Measurements from ENCODE around the gene LRBA. TPM values are rescaled to one million over a fixed set of nuclear protein-coding genes. Genes with fewer than 3 reads are reported as not detected.
"Not testable (repeated sequence)": the region's sequence is repeated elsewhere in the genome, so short reads cannot be mapped to it uniquely, and the experiment has no call there.

Gene LRBA, protein sequence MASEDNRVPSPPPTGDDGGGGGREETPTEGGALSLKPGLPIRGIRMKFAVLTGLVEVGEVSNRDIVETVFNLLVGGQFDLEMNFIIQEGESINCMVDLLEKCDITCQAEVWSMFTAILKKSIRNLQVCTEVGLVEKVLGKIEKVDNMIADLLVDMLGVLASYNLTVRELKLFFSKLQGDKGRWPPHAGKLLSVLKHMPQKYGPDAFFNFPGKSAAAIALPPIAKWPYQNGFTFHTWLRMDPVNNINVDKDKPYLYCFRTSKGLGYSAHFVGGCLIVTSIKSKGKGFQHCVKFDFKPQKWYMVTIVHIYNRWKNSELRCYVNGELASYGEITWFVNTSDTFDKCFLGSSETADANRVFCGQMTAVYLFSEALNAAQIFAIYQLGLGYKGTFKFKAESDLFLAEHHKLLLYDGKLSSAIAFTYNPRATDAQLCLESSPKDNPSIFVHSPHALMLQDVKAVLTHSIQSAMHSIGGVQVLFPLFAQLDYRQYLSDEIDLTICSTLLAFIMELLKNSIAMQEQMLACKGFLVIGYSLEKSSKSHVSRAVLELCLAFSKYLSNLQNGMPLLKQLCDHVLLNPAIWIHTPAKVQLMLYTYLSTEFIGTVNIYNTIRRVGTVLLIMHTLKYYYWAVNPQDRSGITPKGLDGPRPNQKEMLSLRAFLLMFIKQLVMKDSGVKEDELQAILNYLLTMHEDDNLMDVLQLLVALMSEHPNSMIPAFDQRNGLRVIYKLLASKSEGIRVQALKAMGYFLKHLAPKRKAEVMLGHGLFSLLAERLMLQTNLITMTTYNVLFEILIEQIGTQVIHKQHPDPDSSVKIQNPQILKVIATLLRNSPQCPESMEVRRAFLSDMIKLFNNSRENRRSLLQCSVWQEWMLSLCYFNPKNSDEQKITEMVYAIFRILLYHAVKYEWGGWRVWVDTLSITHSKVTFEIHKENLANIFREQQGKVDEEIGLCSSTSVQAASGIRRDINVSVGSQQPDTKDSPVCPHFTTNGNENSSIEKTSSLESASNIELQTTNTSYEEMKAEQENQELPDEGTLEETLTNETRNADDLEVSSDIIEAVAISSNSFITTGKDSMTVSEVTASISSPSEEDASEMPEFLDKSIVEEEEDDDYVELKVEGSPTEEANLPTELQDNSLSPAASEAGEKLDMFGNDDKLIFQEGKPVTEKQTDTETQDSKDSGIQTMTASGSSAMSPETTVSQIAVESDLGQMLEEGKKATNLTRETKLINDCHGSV (N-terminal part only)
- 10 to 100 TPM; 56.5 to 78.7 (median 64.2) TPM for polyA plus RNA-seq (ENCODE audit: insufficient read length in 4 of 4)

DNA sequence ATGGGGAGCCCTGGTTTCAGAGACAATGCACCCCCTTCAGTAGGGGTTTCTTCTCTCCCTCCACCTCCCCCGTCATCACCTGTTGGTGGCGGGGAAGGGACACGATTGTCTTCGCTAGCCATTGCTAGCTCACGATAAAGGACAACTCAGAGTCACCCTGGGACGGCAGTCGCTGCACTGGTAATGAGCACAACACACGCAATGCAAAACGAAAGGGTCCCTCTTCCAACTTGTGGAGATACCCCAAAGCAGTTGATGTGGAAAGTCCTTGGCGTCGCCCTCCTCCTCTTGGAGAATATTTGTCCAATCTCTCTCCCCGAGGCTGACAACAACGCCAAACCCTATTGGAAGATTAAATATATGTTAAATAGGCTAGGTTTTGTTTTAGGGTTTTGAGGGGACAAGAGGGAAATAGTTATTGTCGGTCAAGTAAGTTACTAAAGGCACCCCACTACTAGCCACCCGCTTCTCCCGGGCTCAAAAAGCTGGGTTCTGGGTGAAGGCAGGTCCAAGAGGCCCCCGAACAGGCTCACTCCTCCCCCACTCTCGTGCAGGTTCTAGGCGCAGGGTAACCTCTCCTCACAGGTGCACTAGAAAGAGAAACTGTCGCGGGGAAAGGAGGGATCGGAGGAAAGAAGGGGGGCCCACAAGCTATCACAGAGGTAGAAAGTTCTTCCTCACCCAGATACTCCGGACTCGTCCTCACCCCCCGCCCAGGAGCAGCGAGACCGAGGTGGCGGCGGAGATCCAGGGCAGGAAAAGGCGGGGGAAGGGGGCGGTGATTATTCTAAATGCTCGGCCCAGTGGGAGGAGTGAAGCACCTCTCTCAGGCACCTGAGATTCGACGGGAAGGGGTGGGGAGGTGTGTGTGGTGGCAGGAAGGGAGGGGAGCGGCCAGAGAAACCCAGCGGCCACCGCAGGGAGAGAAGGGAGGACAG is at the start of gene LRBA:
TSS of gene LRBA (minus strand) at position 764 of the 938 bp plus-strand sequence. CDS start at position 122, 642 bp downstream.
- DNase-seq (ENCODE audit: low read depth in 4 of 4, low spot score in 2 of 4), result peak; percentile 65 to 76 (median 74)

DNA sequence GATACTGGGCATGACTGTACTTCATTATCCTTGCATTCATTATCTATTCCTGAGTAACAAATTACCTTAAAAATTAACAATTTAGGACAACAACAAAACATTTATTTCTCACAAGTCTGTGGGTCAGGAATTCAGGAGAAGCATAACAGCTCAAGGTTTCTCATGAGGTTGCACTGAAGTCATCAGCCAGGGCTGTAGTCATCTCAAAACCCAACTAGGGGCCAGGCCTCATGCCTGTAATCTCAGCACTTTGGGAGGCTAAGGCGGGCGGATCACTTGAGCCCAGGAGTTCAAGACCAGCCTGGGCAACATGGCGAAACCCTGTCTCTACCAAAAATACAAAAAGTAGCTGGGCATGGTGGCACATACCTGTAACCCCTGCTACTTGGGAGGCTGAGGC is 48.1 kb upstream of the LRBA start:
- DNase-seq (ENCODE audit: low read depth in 4 of 4, low spot score in 2 of 4), result not testable (repeated sequence)

DNA sequence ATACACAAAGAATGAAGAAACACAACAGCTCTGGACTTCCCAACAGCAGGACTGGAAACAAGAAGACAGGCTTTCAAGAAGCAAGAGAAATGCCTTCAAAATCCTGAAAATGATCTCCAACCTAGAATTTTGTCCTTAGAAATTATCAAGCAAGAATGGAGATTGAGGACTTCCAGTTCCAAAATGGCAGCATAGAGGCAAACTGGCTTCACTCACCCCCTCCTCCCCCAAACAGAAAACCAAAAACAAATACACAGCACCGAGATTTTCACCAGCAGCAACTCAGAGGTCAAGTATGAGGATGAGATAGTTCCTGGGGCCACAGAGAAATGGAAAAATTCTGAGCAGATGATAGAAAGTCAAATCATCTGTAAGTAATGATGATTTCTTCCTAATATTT is 40.5 kb upstream of the LRBA start:
- DNase-seq (ENCODE audit: low read depth in 4 of 4, low spot score in 2 of 4), result no peak

DNA sequence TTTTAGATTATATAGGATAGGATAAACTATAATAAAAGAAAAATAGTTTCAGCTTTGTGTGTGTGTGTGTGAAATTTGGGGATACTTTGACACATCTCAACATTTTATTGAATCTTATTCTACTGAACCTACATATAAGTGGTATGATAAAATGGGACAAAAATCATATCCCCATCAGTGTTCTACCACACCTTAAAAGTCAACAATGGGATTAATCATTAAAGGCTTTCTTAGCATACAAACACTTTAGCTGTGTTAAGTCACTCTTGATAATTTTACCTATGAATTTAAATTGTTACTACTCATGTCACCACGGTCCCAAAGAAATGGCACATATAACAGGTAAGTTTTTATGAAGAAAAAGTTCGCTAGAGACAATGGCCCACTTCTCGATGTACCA is 37.7 kb upstream of the LRBA start:
- no peak for DNase-seq (ENCODE audit: low read depth in 4 of 4, low spot score in 2 of 4)

DNA sequence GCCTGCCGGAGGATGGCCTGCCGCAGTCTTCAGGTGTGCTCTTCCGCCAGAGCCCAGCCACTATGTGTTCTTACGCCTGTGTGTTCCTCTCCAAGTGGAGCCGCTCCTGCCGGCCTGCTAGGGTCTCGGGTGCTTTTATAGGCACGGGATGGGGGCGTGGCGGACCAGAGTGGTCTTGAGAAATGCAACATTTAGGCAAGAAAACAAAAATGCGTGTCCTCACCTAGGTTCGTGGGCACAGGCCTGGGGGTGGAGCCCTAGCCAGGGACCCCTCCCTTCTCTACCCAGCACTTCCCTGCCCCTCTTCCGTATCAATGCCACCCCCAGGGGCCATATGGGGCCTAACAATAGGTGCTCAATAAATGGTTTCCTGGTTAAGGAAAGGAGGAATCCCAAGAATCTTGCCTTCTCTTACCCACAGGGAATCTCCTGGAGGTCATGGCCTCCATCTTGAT is 34.4 kb upstream of the LRBA start:
- no peak for DNase-seq (ENCODE audit: low read depth in 4 of 4, low spot score in 2 of 4)

DNA sequence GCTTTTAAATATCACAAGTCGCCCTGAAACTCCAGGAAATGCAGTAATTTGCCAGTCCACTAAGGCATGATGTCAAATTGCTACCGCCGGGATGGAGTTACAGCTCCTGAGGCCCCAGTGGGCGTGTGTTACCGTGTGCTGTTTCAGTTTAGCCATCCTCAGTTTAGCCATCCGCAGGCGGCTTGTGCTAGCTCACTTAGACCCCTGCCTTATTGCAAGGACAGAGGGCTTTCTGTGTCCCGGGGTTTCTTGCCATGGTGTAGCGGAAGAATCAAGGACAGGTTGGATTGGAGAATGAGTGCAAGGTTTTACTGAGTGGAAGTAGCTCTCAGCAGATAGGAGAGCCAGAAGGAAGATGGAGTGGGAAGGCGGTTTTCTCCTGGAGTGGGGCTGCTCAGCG is 33.8 kb upstream of the LRBA start:
- DNase-seq (ENCODE audit: low read depth in 4 of 4, low spot score in 2 of 4), result no peak

DNA sequence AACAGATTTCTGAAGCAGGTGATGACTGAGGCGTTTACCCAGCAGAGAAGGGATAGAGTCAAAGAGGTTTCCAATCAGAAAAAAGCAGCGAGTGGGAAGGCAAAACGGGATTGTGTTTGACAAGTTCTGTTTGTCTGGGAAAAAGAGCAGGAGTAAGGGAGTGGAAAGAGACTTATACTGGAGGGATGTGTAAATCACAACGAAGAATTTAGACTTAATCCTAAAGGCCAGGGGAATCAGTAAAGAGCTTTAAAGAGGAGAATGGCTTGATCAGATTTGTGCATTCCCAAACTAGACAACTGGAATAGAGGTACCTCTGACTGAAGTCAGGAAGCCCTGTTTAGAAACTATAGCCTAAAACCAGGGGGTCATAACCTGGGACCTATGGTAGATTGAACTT is 31.5 kb upstream of the LRBA start:
- DNase-seq (ENCODE audit: low read depth in 4 of 4, low spot score in 2 of 4), result no peak

DNA sequence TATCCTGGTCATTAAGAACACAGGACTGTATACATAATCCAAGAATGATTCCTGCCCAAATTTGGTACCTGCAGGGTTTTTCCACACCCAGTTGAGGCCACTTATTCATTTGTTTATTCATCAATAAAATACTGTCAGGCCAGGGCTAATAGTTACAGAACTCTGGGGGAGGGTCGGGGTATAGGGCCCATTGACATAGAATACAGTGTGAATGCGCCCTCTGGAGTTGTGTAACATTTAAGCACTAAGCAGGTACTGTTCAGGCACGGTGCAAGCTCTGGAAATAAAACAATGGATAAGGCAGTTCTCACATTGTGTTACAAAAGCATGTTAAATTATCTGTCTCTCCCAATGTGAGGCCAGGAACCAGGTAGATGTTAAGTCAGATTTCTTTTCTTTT is 30.8 kb upstream of the LRBA start:
- DNase-seq (ENCODE audit: low read depth in 4 of 4, low spot score in 2 of 4), result no peak

DNA sequence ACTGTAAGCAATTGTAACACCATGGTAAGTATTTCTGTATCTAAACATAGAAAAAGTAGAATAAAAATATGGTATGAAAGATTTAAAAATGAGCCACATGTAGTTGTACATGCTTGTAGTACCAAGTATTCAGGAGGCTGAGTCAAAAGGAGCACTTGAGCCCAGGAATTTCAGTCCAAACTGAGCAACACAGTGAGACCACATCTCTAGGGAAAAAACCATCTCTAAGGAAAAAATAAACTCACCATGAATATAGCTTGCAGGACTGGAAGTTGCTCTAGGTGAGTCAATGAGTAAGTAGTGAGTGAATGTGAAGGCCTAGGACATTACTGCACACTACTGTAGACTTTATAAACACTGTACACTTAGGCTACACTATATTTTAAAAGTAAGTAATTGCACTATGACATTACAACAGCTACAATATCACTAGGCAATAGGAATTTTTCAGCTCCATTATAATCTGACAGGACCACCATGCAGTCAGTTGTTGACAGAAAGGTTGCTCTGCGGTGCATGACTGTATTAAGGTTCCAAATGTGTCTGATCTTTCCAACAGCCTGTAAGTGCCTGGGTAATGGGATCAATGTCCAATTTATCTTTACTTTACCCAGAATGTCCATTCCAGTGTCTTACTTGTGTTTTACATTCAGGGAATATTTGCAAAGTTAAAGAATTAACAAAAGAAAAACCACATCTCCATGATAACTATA is 28.9 kb upstream of the LRBA start:
- no peak for DNase-seq (ENCODE audit: low read depth in 4 of 4, low spot score in 2 of 4)

DNA sequence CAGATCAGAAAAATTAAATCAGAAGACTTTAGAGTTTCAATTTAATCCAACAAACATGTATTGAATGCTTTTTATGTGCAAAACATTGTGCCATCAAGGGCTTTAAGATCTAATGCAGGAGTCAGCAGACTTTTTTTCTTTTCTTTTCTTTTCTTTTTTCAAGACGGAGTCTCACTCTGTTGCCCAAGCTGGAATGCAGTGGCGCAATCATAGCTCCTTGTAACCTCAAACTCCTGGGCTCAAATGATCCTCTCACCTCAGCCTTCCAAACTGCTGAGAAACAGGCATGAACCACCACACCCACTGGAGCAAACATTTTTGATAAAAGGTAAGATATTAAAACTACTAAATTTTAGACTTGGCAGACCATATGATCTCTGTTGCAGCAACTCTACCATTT is 24.6 kb upstream of the LRBA start:
- DNase-seq (ENCODE audit: low read depth in 4 of 4, low spot score in 2 of 4), result no peak

DNA sequence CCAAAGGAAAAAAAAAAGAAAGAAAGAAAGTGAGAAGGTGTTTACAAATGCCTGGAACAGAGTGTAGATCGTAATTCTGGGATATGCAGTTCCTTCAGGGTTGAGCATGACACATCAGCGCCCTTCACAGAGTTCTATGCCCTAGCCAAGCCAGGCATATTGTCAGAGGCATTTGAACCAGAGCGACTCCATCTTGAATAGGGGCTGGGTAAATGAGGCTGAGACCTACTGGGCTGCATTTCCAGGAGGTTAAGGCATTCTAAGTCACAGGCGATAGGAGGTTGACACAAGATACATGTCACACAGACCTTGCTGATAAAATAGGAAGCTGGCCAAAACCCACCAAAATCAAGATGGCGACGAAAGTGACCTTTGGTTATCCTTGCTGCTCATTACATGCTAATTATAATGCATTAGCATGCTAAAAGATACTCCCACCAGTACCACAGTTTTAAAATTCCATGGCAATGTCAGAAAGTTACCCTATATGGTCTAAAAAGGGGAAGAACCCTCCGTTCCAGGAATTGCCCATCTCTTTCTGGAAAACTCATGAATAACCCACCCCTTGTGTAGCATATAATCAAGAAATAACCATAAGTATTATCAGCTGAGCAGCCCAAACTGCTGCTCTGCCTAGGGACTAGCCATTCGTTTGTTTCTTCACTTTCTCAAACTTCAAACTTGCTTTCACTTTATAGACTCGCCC is 23.5 kb upstream of the LRBA start:
- DNase-seq (ENCODE audit: low read depth in 4 of 4, low spot score in 2 of 4), result no peak

DNA sequence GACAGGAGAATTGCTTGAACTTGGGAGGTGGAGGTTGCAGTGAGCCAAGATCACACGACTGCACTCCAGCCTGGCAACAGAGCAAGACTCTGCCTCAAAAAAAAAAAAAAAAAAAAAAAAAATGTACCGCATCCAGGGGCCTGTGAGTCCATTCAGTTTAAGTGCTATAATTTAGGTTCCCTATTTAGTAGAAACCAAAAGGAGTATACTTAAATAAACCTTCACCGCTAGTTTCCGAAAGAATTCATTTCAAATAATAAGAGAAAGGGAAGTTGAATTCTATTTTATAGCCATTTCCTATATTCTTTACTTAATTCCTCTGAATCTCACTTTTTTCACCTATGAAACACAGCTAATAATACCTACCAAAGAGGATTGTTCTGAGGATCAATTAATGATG is 20.8 kb upstream of the LRBA start:
- DNase-seq (ENCODE audit: low read depth in 4 of 4, low spot score in 2 of 4), result no peak

DNA sequence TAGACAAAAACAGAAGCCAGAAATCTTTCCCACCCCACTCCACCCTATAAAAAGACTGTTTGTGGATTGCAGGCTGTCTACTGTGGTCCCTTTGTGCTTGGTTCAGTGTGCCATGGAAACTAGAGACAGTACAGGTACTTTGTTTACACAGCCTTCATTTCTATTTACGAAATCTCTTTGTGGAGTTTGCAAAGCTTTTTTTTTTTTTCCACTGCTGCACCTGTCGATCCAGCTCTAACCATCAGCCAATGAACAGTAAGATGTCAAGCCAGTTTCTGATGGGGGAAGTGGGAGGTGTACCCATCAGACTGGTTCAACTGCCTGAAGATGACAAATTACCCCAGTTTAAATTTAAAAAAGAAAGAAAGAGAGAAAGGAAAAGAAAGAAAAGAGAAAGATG is 20.2 kb upstream of the LRBA start:
- no peak for DNase-seq (ENCODE audit: low read depth in 4 of 4, low spot score in 2 of 4)

DNA sequence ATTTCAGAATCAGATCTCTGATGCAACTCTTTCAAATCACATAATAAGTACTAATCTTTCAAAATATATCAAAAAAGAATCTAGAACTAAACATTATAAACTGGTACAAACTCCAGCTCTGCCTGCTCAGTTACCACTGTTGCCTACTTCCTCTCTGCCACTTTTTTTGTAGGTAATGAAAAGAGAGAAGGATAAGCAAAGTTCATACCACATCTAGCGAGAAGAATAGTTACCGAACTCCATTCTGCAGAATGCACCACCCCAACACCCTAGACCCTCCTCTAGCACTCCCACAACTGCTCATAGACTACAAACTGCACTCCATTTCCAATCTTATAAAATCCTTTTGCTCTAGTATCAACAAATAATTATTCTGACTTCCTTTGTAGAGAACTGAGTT is 19.7 kb upstream of the LRBA start:
- DNase-seq (ENCODE audit: low read depth in 4 of 4, low spot score in 2 of 4), result no peak

DNA sequence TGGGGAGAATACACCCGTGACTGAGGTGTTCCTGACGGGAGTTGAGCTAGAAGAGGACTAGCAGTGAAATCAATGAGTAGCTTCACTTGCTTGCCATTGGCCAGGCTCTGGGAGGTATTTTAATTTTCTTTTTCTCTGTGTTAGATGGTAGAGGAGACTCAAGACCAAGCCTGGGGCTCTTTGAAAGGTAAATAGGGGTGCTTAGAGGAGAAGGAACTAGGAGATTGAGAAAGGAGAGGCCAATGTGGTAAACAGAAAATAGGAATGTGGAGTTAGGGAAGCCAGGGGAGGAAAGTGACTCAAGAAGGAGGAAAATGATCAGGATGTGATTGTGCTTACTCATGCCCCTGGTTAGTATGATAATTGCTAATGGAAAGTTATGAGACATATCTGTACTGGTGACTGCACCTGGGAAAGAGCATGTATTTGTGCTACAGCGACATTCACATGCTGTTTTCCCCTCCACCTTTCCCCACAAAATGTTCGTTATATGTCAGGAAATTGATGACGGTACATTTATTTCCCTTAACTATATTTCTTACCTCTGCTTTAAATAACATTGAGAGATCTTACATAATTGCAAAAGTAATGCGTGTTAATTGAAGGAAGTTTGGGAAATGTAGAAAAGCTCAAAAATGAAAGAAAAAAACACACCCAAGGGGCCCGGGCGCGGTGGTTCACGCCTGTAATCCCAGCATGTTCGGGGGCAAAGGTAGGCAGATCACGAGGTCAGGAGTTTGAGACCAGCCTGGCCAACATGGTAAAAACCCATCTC is 16.9 kb upstream of the LRBA start:
- no peak for DNase-seq (ENCODE audit: low read depth in 4 of 4, low spot score in 2 of 4)

DNA sequence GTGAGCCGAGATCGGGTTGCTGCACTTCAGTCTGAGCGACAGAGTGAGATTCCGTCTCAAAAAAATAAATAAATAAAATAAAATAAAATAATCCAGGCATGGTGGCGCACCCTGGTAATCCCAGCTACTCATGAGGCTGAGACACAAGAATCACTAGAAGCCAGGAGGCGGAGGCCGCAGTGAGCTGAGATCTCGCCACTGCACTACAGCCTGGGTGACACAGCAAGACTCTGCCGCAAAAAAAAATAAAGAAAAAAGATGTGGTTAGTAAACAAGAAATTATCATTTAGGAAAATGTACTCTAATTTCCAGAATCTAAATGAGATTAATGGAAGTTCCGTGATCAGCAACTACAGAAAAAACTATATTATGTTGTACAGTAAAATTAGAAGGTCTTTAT is 14.5 kb upstream of the LRBA start:
- DNase-seq (ENCODE audit: low read depth in 4 of 4, low spot score in 2 of 4), result no peak

DNA sequence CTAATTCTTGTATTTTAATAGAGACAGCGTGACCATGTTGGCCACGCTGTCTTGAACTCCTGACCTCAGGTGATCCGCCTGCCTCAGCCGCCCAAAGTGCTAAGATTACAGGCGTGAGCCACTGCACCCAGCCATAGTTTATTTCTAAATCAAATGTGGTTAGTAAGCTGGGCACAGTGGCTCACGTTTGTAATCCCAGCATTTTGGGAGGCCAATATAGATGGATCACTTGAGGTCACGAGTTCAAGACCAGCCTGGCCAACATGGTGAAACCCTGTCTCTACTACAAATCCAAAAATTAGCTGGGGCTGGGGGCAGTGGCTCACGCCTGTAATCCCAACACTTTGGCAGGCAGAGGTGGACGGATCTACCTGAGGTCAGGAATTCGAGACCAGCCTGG is 13.9 kb upstream of the LRBA start:
- DNase-seq (ENCODE audit: low read depth in 4 of 4, low spot score in 2 of 4), result not testable (repeated sequence)

DNA sequence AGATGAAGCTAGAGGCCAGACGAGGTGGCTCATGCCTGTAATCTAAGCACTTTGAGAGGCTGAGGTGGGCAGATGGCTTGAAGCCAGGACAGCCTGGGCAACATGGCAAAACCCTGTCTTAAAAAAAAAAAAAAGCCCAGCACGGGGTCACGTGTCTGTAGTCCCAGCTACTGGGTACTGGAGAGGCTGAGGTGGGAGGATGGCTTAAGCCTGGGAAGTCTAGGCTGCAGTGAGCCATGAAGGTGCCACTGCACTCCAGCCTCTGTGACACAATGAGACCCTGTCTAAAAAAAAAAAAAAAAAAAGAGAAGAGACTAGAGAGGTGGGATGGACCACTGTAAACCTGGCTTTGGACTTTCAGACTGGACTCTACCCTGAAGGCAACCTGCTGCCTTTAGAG is 10.7 kb upstream of the LRBA start:
- DNase-seq (ENCODE audit: low read depth in 4 of 4, low spot score in 2 of 4), result no peak
